Glutamatergic neuron (in vitro differentiated cells): ENCODE data around the gene CA6. TPM values are rescaled to one million over a fixed set of nuclear protein-coding genes. Genes with fewer than 3 reads are reported as not detected.
"Not testable (repeated sequence)": the region's sequence is repeated elsewhere in the genome, so short reads cannot be mapped to it uniquely, and the experiment has no call there.

Experiments
- DNase-seq: peaks from one replicate; pipeline ENCODE4 v3.0.0; 2022
- H3K27ac Mint-ChIP-seq: one replicate; pipeline ENCODE4 v1.8.0; 2020; ENCODE audit warnings: mild to moderate bottlenecking, mixed read lengths, inconsistent platforms; ENCODE audit not compliant: unreplicated experiment
- H3K27me3 Mint-ChIP-seq: one replicate; pipeline ENCODE4 v1.8.0; 2020; ENCODE audit warnings: mild to moderate bottlenecking, moderate library complexity, mixed read lengths, inconsistent platforms; ENCODE audit not compliant: unreplicated experiment
- H3K36me3 Mint-ChIP-seq: one replicate; pipeline ENCODE4 v1.8.0; 2020; ENCODE audit warnings: mild to moderate bottlenecking, mixed read lengths, inconsistent platforms; ENCODE audit not compliant: unreplicated experiment
- H3K4me1 Mint-ChIP-seq: one replicate; pipeline ENCODE4 v1.8.0; 2020; ENCODE audit warnings: mild to moderate bottlenecking, low read depth, mixed read lengths, inconsistent platforms; ENCODE audit not compliant: unreplicated experiment
- H3K4me3 Mint-ChIP-seq: one replicate; pipeline ENCODE4 v1.8.0; 2020; ENCODE audit warnings: mild to moderate bottlenecking, mixed read lengths, inconsistent platforms; ENCODE audit not compliant: unreplicated experiment
- H3K9me3 Mint-ChIP-seq: one replicate; pipeline ENCODE4 v1.8.0; 2020; ENCODE audit warnings: mild to moderate bottlenecking, moderate library complexity, mixed read lengths, inconsistent platforms; ENCODE audit not compliant: unreplicated experiment
- total RNA-seq: library from RNA; stranded (reverse); fragmentation: NEBNext Ultra II Directional; extraction: Animal tissue kit (Norgen Biotek cat#: 25700); gene quantifications from one replicate; pipeline ENCODE4 v1.2.1, GENCODE V29; 2021; ENCODE audit not compliant: unreplicated experiment
- TF ChIP-seq, protein P1 (sequence below): fragments of 200-600 bp; sonication (generic); IDR thresholded peaks from one replicate; pipeline ENCODE4 v1.5.0; 2021; ENCODE audit not compliant: partially characterized antibody, unreplicated experiment

The CA6 gene
- total RNA-seq, 1 donor from 2014 or later = not detected

DNA sequence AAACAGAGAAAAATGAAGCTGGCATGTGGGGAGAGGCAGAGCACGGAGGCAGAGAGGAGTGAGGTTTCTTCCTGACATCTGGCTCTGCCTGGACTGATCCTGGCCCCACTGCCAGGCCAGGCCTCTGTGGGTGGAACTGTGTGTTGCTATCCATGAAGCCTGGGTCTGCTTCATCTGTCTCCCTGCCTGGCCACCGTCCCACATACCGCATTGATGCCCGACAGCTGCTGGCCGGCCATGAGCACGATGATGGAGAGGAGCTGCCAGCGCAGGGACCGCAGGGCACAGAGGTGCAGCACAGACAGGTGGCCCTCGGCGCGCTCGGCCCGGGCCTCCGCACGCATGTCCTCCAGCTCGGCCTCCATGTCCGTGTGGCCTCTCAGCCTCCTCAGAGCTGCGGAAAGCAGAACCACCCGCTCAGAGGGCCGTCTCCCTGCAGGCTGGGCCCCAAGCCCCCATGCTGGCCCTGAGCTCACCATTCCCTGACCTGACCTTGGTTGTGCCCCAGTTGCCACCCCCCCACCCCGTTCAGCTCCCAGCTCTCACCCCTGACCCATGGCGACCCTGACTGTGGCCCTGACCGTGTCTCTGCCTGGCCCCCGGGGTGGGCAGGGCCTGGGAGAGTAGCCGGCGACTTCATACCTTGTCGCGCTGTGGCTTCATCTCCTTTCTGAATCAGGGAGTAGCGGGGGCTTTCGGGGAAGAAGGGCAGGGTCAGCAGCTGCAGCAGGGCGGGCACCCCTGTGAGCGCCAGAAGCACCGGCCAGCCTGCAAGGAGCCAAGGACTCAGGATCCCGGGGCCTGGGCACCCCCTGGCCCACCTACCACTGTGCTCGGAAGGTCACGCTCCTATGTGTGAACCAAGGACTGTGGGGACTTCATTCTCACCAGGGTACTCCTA is 69.1 kb downstream of the CA6 start:
- DNase-seq = no peak
- Mint-ChIP-seq H3K27me3 (peaks cover 10% of the 10 kb centered on the region), H3K27ac (no peak overlapping the region), H3K4me1 (peaks cover 3% of the 10 kb centered on the region), H3K9me3 (peaks cover 4% of the 10 kb centered on the region), H3K4me3 (no peak overlapping the region), H3K36me3 (no peaks in the 10 kb centered on the region)
- TF ChIP-seq, protein P1, sequence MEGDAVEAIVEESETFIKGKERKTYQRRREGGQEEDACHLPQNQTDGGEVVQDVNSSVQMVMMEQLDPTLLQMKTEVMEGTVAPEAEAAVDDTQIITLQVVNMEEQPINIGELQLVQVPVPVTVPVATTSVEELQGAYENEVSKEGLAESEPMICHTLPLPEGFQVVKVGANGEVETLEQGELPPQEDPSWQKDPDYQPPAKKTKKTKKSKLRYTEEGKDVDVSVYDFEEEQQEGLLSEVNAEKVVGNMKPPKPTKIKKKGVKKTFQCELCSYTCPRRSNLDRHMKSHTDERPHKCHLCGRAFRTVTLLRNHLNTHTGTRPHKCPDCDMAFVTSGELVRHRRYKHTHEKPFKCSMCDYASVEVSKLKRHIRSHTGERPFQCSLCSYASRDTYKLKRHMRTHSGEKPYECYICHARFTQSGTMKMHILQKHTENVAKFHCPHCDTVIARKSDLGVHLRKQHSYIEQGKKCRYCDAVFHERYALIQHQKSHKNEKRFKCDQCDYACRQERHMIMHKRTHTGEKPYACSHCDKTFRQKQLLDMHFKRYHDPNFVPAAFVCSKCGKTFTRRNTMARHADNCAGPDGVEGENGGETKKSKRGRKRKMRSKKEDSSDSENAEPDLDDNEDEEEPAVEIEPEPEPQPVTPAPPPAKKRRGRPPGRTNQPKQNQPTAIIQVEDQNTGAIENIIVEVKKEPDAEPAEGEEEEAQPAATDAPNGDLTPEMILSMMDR = no peak

DNA sequence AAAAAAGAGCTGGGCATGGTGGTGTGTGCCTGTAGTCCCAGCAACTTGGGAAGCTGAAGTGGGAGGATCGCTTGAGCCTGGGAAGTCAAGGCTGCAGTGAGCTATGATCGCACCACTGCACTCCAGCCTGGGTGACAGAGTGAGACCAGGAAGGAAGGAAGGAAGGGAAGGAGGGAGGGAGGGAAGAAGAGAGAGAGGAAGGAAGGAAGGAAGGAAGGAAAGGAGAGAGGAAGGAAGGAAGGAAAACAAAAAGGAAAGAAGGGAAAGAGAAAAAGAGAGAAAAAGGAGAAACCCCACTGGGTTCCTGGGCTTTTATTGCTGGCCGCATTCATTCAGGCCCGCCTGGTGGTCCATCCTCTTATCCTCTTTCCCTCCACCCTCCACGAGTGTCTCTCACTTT is 70.8 kb downstream of the CA6 start:
- no peaks in the 10 kb centered on the region for H3K36me3 Mint-ChIP-seq
- no peaks in the 10 kb centered on the region for H3K4me1 Mint-ChIP-seq
- H3K27me3 Mint-ChIP-seq = peaks cover 10% of the 10 kb centered on the region
- TF ChIP-seq, protein P1 = no peak
- H3K27ac Mint-ChIP-seq = no peak overlapping the region
- no peak overlapping the region for H3K4me3 Mint-ChIP-seq
- peaks cover 1% of the 10 kb centered on the region for H3K9me3 Mint-ChIP-seq
- DNase-seq = no peak

DNA sequence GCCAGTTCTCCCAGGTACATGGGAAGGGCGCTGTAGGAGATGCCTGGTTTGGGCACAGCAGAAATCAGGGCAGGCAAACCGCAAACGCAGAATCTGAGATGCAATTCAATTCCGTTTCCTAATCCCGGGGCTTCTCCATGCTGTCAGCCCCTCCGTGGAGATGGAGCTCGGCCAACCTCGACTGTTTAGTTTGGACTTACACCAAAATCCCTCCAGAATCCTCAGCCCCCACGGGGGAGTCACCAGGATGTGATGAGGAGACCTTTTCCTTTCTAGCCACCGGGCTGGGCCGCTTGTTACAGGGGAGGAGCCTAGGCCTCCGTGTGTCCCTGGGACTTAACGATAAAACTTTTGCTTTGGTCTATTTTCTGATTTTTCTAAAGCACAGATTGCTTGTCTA is 72.7 kb downstream of the CA6 start:
- TF ChIP-seq, protein P1 = no peak
- Mint-ChIP-seq H3K4me1 (no peaks in the 10 kb centered on the region), H3K36me3 (no peaks in the 10 kb centered on the region), H3K9me3 (no peaks in the 10 kb centered on the region), H3K27ac (no peak overlapping the region), H3K27me3 (peaks cover 8% of the 10 kb centered on the region), H3K4me3 (no peak overlapping the region)
- no peak for DNase-seq

DNA sequence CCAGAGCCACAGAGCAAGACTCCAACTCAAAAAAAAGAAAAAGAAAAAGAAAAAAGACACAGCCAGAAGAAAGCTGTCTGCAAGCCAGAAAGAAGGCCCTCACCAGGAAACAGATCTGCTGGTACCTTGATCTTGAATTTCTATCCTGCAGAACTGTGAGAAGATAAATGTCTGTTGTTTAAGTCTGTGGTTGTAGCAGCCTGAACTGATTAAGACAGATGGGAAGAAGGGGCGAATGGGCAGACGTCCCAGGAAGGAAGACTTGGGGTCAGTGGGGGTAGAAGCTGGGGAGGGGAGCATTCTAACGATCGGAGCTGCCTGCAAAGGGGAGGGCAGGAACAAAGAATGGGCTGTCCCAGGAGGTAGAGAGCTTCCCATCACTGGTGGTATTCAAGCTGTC is 74.2 kb downstream of the CA6 start:
- no peaks in the 10 kb centered on the region for H3K9me3 Mint-ChIP-seq
- no peak overlapping the region for H3K27ac Mint-ChIP-seq
- H3K4me3 Mint-ChIP-seq = no peak overlapping the region
- TF ChIP-seq, protein P1 = no peak
- no peaks in the 10 kb centered on the region for H3K36me3 Mint-ChIP-seq
- DNase-seq = no peak
- H3K4me1 Mint-ChIP-seq = no peaks in the 10 kb centered on the region
- peaks cover 6% of the 10 kb centered on the region for H3K27me3 Mint-ChIP-seq

DNA sequence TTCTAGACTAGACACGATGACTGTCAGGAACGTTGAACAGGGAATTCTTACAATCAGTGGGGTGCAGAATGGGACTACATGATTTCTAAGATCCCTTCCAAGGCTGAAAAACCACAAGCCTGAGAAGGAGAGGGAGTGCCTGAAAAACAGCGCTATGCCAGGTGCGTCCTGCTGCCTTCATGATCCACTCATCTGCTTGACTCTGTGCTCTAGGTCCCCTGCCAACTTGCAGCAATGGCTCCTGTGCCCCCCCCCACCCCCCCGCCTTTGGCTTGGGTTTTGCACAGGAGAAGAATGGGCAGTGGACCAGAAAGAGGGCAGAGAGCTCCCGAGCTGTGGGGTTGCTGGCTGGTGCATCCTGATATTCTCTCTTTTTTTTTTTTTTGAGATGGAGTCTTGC is 74.6 kb downstream of the CA6 start:
- DNase-seq = no peak
- peaks cover 6% of the 10 kb centered on the region for H3K27me3 Mint-ChIP-seq
- TF ChIP-seq, protein P1 = no peak
- H3K9me3 Mint-ChIP-seq = no peaks in the 10 kb centered on the region
- no peak overlapping the region for H3K27ac Mint-ChIP-seq
- no peak overlapping the region for H3K4me3 Mint-ChIP-seq
- H3K36me3 Mint-ChIP-seq = no peaks in the 10 kb centered on the region
- H3K4me1 Mint-ChIP-seq = no peaks in the 10 kb centered on the region

DNA sequence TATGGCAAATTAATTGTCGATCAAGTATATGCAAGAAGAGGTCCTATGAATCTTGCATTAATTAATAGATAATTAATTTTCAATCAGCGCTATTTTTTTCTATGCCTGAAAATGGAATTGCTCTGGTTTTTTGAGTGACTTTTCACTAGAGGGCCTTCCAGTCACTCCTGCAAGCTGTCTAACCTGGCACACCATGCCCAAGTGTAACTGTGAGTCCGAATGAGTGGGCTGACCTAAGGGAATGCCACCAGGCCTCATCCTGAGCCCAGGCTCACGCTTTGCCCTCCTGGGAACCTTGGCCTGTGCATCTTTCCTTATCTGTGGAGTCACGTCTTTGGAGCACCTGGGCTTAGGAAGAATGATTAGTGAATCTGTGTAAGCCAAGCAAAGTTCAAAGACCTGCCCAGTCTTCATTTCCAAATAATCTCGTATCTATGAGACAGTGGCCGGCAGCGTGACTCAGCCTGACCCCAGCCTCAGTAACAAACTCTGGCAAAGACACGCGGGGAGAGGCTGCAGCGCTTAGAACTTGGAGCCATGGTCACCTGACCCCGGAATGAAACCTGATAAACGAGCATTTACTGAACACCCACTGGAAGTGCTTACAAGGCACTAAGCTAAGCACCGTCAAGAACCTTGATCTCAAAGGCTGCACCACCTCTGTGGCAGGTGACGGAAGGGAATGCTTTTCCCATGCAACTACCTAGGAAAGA is 76.5 kb downstream of the CA6 start:
- not testable (repeated sequence) for H3K4me3 Mint-ChIP-seq, H3K36me3 Mint-ChIP-seq, DNase-seq, H3K4me1 Mint-ChIP-seq, H3K9me3 Mint-ChIP-seq, H3K27me3 Mint-ChIP-seq, H3K27ac Mint-ChIP-seq
